T-helper 17 cell (primary cell): ENCODE measurements around the gene BBS9. TPM values are rescaled to one million over a fixed set of nuclear protein-coding genes. Genes with fewer than 3 reads are reported as not detected.

ENCODE experiments used
- ATAC-seq: fragments of 150-1000 bp; cut with Tn5 transposase; 2 replicates; pipeline ENCODE4 v1.10.0; 2021; ENCODE audit warnings: mild to moderate bottlenecking, moderate library complexity
- DNase-seq, 3 donors: peaks; one replicate each; pipeline versions ENCODE4 v3.0.0 to v3.0.0-alpha.2; 2020 to 2021
- H3K9me3 ChIP-seq: one replicate; pipeline ENCODE4 v1.7.0; 2013; ENCODE audit warnings: low read length, mild to moderate bottlenecking; ENCODE audit not compliant: control insufficient read depth, poor library complexity, severe bottlenecking
- H3K27ac Mint-ChIP-seq: one replicate; pipeline ENCODE4 v1.8.0; 2022; ENCODE audit warnings: mild to moderate bottlenecking, moderate library complexity, mixed read lengths
- H3K27me3 Mint-ChIP-seq: one replicate; pipeline ENCODE4 v1.8.0; 2022; ENCODE audit warnings: mixed read lengths
- H3K36me3 Mint-ChIP-seq: one replicate; pipeline ENCODE4 v1.8.0; 2022; ENCODE audit warnings: low read depth, mixed read lengths
- H3K4me1 Mint-ChIP-seq: one replicate; pipeline ENCODE4 v1.8.0; 2022; ENCODE audit warnings: mild to moderate bottlenecking, mixed read lengths
- H3K4me3 Mint-ChIP-seq: one replicate; pipeline ENCODE4 v1.8.0; 2022; ENCODE audit warnings: mild to moderate bottlenecking, moderate library complexity, mixed read lengths
- total RNA-seq, 4 donors: library from RNA in 2 of 4; stranded (reverse) in 2 of 4; gene quantifications; one replicate each; pipeline ENCODE4 v1.2.3 and lab custom pipeline; 2022 to 2026

Gene BBS9
- total RNA-seq, 2 donors from 2014 or later = 23.4 to 25.3 TPM

GRCh38 chr7:33597181-33597580 is 467.8 kb downstream of the BBS9 start:
- Mint-ChIP-seq H3K27me3 (no peaks in the 10 kb centered on the region), H3K4me1 (no peaks in the 10 kb centered on the region), H3K4me3 (no peak overlapping the region), H3K27ac (no peak overlapping the region), H3K36me3 (peaks cover 2% of the 10 kb centered on the region)
- DNase-seq (no peak), ATAC-seq (no peak)
- H3K9me3 ChIP-seq = no peaks in the 10 kb centered on the region

- no peaks in the 10 kb centered on the region for H3K9me3 ChIP-seq
- Mint-ChIP-seq H3K36me3 (peaks cover 2% of the 10 kb centered on the region), H3K27me3 (no peaks in the 10 kb centered on the region), H3K27ac (no peak overlapping the region), H3K4me3 (no peak overlapping the region), H3K4me1 (no peaks in the 10 kb centered on the region)
- DNase-seq = no peak
- ATAC-seq = no peak
These were observed 471.7 kb downstream of the BBS9 start for GRCh38 chr7:33601101-33601500.

- H3K27me3 Mint-ChIP-seq = no peaks in the 10 kb centered on the region
- no peak for ATAC-seq
These were observed 472.5 kb downstream of the BBS9 start for GRCh38 chr7:33601884-33602283.

GRCh38 chr7:33604056-33604455 is 474.7 kb downstream of the BBS9 start:
- H3K4me3 Mint-ChIP-seq = no peak overlapping the region
- H3K36me3 Mint-ChIP-seq = no peaks in the 10 kb centered on the region
- no peak overlapping the region for H3K27ac Mint-ChIP-seq
- H3K4me1 Mint-ChIP-seq = no peaks in the 10 kb centered on the region
- no peak for DNase-seq
- ATAC-seq = no peak
- no peaks in the 10 kb centered on the region for H3K27me3 Mint-ChIP-seq
- H3K9me3 ChIP-seq = no peaks in the 10 kb centered on the region

More at GRCh38 chr7:33601884-33602283, 472.5 kb downstream of the BBS9 start:
- Mint-ChIP-seq H3K4me1 (no peaks in the 10 kb centered on the region), H3K4me3 (no peak overlapping the region), H3K36me3 (peaks cover 2% of the 10 kb centered on the region), H3K27ac (no peak overlapping the region)
- no peak for DNase-seq
- no peaks in the 10 kb centered on the region for H3K9me3 ChIP-seq

GRCh38 chr7:33610918-33611317 is 481.6 kb downstream of the BBS9 start:
- DNase-seq = no peak

GRCh38 chr7:33612442-33612841 is 483.1 kb downstream of the BBS9 start:
- no peak for ATAC-seq
- no peak overlapping the region for H3K4me3 Mint-ChIP-seq
- DNase-seq = no peak
- H3K27ac Mint-ChIP-seq = no peak overlapping the region
- H3K27me3 Mint-ChIP-seq = no peaks in the 10 kb centered on the region
- peaks cover 3% of the 10 kb centered on the region for H3K36me3 Mint-ChIP-seq
- no peaks in the 10 kb centered on the region for H3K4me1 Mint-ChIP-seq
- no peaks in the 10 kb centered on the region for H3K9me3 ChIP-seq

More at GRCh38 chr7:33610918-33611317, 481.6 kb downstream of the BBS9 start:
- ATAC-seq = no peak
- Mint-ChIP-seq H3K4me1 (no peaks in the 10 kb centered on the region), H3K27ac (no peak overlapping the region), H3K27me3 (no peaks in the 10 kb centered on the region), H3K4me3 (no peak overlapping the region), H3K36me3 (peaks cover 3% of the 10 kb centered on the region)
- H3K9me3 ChIP-seq = no peaks in the 10 kb centered on the region

- Mint-ChIP-seq H3K36me3 (peaks cover 3% of the 10 kb centered on the region), H3K4me3 (no peak overlapping the region), H3K4me1 (no peaks in the 10 kb centered on the region), H3K27ac (no peak overlapping the region), H3K27me3 (no peaks in the 10 kb centered on the region)
- H3K9me3 ChIP-seq = no peaks in the 10 kb centered on the region
- DNase-seq (no peak), ATAC-seq (no peak)
These were observed 485.2 kb downstream of the BBS9 start for GRCh38 chr7:33614357-33615117.

GRCh38 chr7:33616752-33617151 is 487.4 kb downstream of the BBS9 start:
- H3K4me3 Mint-ChIP-seq = no peak overlapping the region
- peaks cover 3% of the 10 kb centered on the region for H3K36me3 Mint-ChIP-seq
- DNase-seq (no peak), ATAC-seq (no peak)
- no peak overlapping the region for H3K27ac Mint-ChIP-seq
- H3K4me1 Mint-ChIP-seq = no peaks in the 10 kb centered on the region
- no peaks in the 10 kb centered on the region for H3K27me3 Mint-ChIP-seq
- H3K9me3 ChIP-seq = no peaks in the 10 kb centered on the region

GRCh38 chr7:33619264-33619663 is 489.9 kb downstream of the BBS9 start:
- DNase-seq = no peak
- Mint-ChIP-seq H3K36me3 (no peaks in the 10 kb centered on the region), H3K4me1 (no peaks in the 10 kb centered on the region), H3K27ac (no peak overlapping the region), H3K4me3 (no peak overlapping the region), H3K27me3 (no peaks in the 10 kb centered on the region)
- no peak for ATAC-seq
- no peaks in the 10 kb centered on the region for H3K9me3 ChIP-seq

GRCh38 chr7:33623267-33623666 is 493.9 kb downstream of the BBS9 start:
- no peaks in the 10 kb centered on the region for H3K9me3 ChIP-seq
- ATAC-seq (no peak), DNase-seq (no peak)
- Mint-ChIP-seq H3K27me3 (no peaks in the 10 kb centered on the region), H3K27ac (no peak overlapping the region), H3K4me3 (no peak overlapping the region), H3K36me3 (no peaks in the 10 kb centered on the region), H3K4me1 (no peaks in the 10 kb centered on the region)

GRCh38 chr7:33624215-33624614 is 494.9 kb downstream of the BBS9 start:
- ATAC-seq = no peak
- H3K4me1 Mint-ChIP-seq = no peaks in the 10 kb centered on the region
- no peak overlapping the region for H3K4me3 Mint-ChIP-seq
- H3K27ac Mint-ChIP-seq = no peak overlapping the region
- H3K36me3 Mint-ChIP-seq = no peaks in the 10 kb centered on the region
- no peaks in the 10 kb centered on the region for H3K27me3 Mint-ChIP-seq
- no peak for DNase-seq
- no peaks in the 10 kb centered on the region for H3K9me3 ChIP-seq

- no peak for DNase-seq
- no peaks in the 10 kb centered on the region for H3K27me3 Mint-ChIP-seq
- H3K27ac Mint-ChIP-seq = no peak overlapping the region
- H3K36me3 Mint-ChIP-seq = no peaks in the 10 kb centered on the region
- ATAC-seq = no peak
- no peaks in the 10 kb centered on the region for H3K9me3 ChIP-seq
- H3K4me1 Mint-ChIP-seq = no peaks in the 10 kb centered on the region
- H3K4me3 Mint-ChIP-seq = no peak overlapping the region
These were observed 497.5 kb downstream of the BBS9 start for GRCh38 chr7:33626869-33627268.

- H3K27me3 Mint-ChIP-seq = no peaks in the 10 kb centered on the region
- H3K4me1 Mint-ChIP-seq = no peaks in the 10 kb centered on the region
- ATAC-seq (no peak), DNase-seq (no peak)
- H3K36me3 Mint-ChIP-seq = no peaks in the 10 kb centered on the region
- H3K9me3 ChIP-seq = no peaks in the 10 kb centered on the region
- no peak overlapping the region for H3K27ac Mint-ChIP-seq
- no peak overlapping the region for H3K4me3 Mint-ChIP-seq
These were observed 498.4 kb downstream of the BBS9 start for GRCh38 chr7:33627741-33628140.

- ATAC-seq (no peak), DNase-seq (no peak)
- H3K4me1 Mint-ChIP-seq = no peaks in the 10 kb centered on the region
- H3K9me3 ChIP-seq = no peaks in the 10 kb centered on the region
- no peak overlapping the region for H3K4me3 Mint-ChIP-seq
- no peak overlapping the region for H3K27ac Mint-ChIP-seq
- no peaks in the 10 kb centered on the region for H3K27me3 Mint-ChIP-seq
- H3K36me3 Mint-ChIP-seq = no peaks in the 10 kb centered on the region
These were observed 499.5 kb downstream of the BBS9 start for GRCh38 chr7:33628894-33629293.
